GM12878 (cell line): Measurements from ENCODE around the gene CNN2. TPM values are rescaled to one million over a fixed set of nuclear protein-coding genes. Genes with fewer than 3 reads are reported as not detected.

ENCODE experiments used
- BACH1 ChIP-seq: fragments of 450-650 bp; IDR thresholded peaks from 2 replicates; pipeline ENCODE4 v1.6.1; 2017; ENCODE audit warnings: mild to moderate bottlenecking, borderline replicate concordance
- BHLHE40 ChIP-seq, 2 experiments: fragments of 450-650 bp in 1 of 2; IDR thresholded peaks; 2 replicates each; pipeline ENCODE4 v1.6.1; 2011 to 2017; ENCODE audit warnings: low read depth in 2 of 2, borderline replicate concordance in 1 of 2, improper control_type of control experiment in 1 of 2, low read length in 1 of 2, mild to moderate bottlenecking in 1 of 2
- CTCF ChIP-seq, 3 experiments: IDR thresholded peaks in 2 of 3; conservative IDR thresholded peaks in 1 of 3; 2 replicates each; pipeline ENCODE4 v1.5.1; 2011; ENCODE audit warnings: low read depth in 3 of 3, low read length in 3 of 3, mild to moderate bottlenecking in 3 of 3, control low read depth in 2 of 3, moderate library complexity in 2 of 3, inconsistent platforms in 1 of 3, mixed read lengths in 1 of 3; ENCODE audit not compliant: control insufficient read depth in 2 of 3, insufficient read depth in 1 of 3; ENCODE audit errors: extremely low read depth in 1 of 3
- DPF2 ChIP-seq: fragments of 450-650 bp; IDR thresholded peaks from 2 replicates; pipeline ENCODE4 v1.6.1; 2017; ENCODE audit warnings: mild to moderate bottlenecking
- EP300 ChIP-seq, 2 experiments: fragments of 150-350 bp in 1 of 2; IDR thresholded peaks; 2 replicates each; pipeline ENCODE4 v1.6.1; 2011 to 2012; ENCODE audit warnings: low read depth in 2 of 2, low read length in 2 of 2, borderline replicate concordance in 1 of 2, improper control_type of control experiment in 1 of 2, inconsistent platforms in 1 of 2; ENCODE audit not compliant: control insufficient read depth in 1 of 2
- FOXM1 ChIP-seq: IDR thresholded peaks from 2 replicates; pipeline ENCODE4 v1.6.1; 2012; ENCODE audit warnings: low read depth, mild to moderate bottlenecking, inconsistent platforms, low read length, moderate library complexity
- GATAD2B ChIP-seq: fragments of 450-650 bp; conservative IDR thresholded peaks from 2 replicates; pipeline ENCODE4 v1.6.1; 2017; ENCODE audit warnings: low read depth, mild to moderate bottlenecking, moderate library complexity
- HDAC2 ChIP-seq: fragments of 200-600 bp; sonication (generic); IDR thresholded peaks from 2 replicates; pipeline ENCODE4 v1.6.1; 2017
- IKZF1 ChIP-seq: fragments of 450-650 bp; conservative IDR thresholded peaks from 2 replicates; pipeline ENCODE4 v1.6.1; 2017; ENCODE audit warnings: antibody characterized with exemption, mild to moderate bottlenecking
- IRF5 ChIP-seq: fragments of 450-650 bp; IDR thresholded peaks from 2 replicates; pipeline ENCODE4 v1.6.1; 2017; ENCODE audit warnings: borderline replicate concordance
- LARP7 ChIP-seq: fragments of 450-650 bp; IDR thresholded peaks from 2 replicates; pipeline ENCODE4 v1.6.1; 2017; ENCODE audit warnings: mild to moderate bottlenecking
- MAX ChIP-seq: IDR thresholded peaks from 2 replicates; pipeline ENCODE4 v1.6.1; 2012; ENCODE audit warnings: low read depth, low read length, improper control_type of control experiment
- MTA2 ChIP-seq: fragments of 450-650 bp; IDR thresholded peaks from 2 replicates; pipeline ENCODE4 v1.6.1; 2016; ENCODE audit warnings: low read depth, mild to moderate bottlenecking, moderate library complexity
- MYC ChIP-seq: IDR thresholded peaks from 2 replicates; pipeline ENCODE4 v1.6.1; 2011; ENCODE audit warnings: mild to moderate bottlenecking, low read length, moderate library complexity, inconsistent platforms; ENCODE audit not compliant: insufficient read depth, insufficient replicate concordance, insufficient read length, severe bottlenecking
- NRF1 ChIP-seq: conservative IDR thresholded peaks from 2 replicates; pipeline ENCODE4 v1.6.1; 2011; ENCODE audit warnings: mild to moderate bottlenecking, low read depth, low read length, improper control_type of control experiment
- PAX5 ChIP-seq: IDR thresholded peaks from 2 replicates; pipeline ENCODE4 v1.6.1; 2011; ENCODE audit warnings: low read depth, low read length, borderline replicate concordance
- RAD21 ChIP-seq: IDR thresholded peaks from 2 replicates; pipeline ENCODE4 v1.6.1; 2011; ENCODE audit warnings: mild to moderate bottlenecking, low read depth, low read length, moderate library complexity; ENCODE audit not compliant: insufficient read depth
- SMARCA5 ChIP-seq: fragments of 450-650 bp; IDR thresholded peaks from 2 replicates; pipeline ENCODE4 v1.6.1; 2017; ENCODE audit warnings: mild to moderate bottlenecking
- SMC3 ChIP-seq: IDR thresholded peaks from 2 replicates; pipeline ENCODE4 v1.6.1; 2011; ENCODE audit warnings: low read length, improper control_type of control experiment, borderline replicate concordance
- SREBF2 ChIP-seq: IDR thresholded peaks from 2 replicates; pipeline ENCODE4 v1.6.1; 2012; ENCODE audit warnings: mild to moderate bottlenecking, low read length
- STAT1 ChIP-seq: fragments of 450-650 bp; conservative IDR thresholded peaks from 2 replicates; pipeline ENCODE4 v1.6.1; 2014; ENCODE audit warnings: antibody characterized with exemption, mild to moderate bottlenecking
- TCF7 ChIP-seq: IDR thresholded peaks from 2 replicates; pipeline ENCODE4 v1.6.1; 2014; ENCODE audit warnings: antibody characterized with exemption, borderline replicate concordance
- ZZZ3 ChIP-seq: IDR thresholded peaks from 2 replicates; pipeline ENCODE4 v1.6.1; 2011; ENCODE audit warnings: low read depth; ENCODE audit not compliant: control insufficient read depth, insufficient read length
- polyA plus RNA-seq, 11 experiments: library from polyadenylated mRNA; depleted of rRNA in 4 of 11; unstranded in 6 of 11; stranded (reverse) in 5 of 11; fragments of >200 nt; fragmentation: Nextera tagmentation in 4 of 11; fragmentation: Illumina TruSeq in 1 of 11; extraction: Ambion mirVana in 4 of 11; extraction: Trizol in 1 of 11; gene quantifications; 1 replicate in 1 of 11; 2 replicates in 10 of 11; pipeline versions ENCODE4 v1.2.1 to v1.2.3, GENCODE V29; 2011 to 2016; ENCODE audit warnings: inconsistent platforms in 2 of 11, missing spikeins in 2 of 11, low read depth in 1 of 11
- total RNA-seq, 4 experiments: library from RNA; depleted of rRNA in 3 of 4; stranded (reverse); fragments of >200 nt in 3 of 4; fragmentation: Illumina TruSeq in 1 of 4; extraction: Trizol in 1 of 4; gene quantifications; 2 replicates each; pipeline versions ENCODE4 v1.2.1 to v1.2.3, GENCODE V29; 2013 to 2021

The CNN2 gene
- total and polyA plus RNA-seq, 10 of the 15 experiments (the other 5 are each of a cell fraction or from before 2014, with no cell fraction given): 34.7 to 311 (median 172) TPM

GRCh38 chr19:1064661-1065605 lies 38.5 kb downstream of the CNN2 start (continued):
- TF ChIP-seq IRF5 (no peak), GATAD2B (peak; percentile 84), ZZZ3 (no peak), HDAC2 (peak; percentile 83; the same call in 1 of the 2 replicates), LARP7 (0 out of 2 replicates have a peak, but pooled peaks have one; percentile 36), FOXM1 (no peak), SREBF2 (no peak), IKZF1 (peak; percentile 69), BHLHE40 (IDR thresholded peaks at IDR 0.05; ENCODE audit: borderline replicate concordance in 1 of 2, low read depth in 2 of 2, low read length in 1 of 2) (peak; percentile 54 to 78; a peak in 3 of 4 replicates), MTA2 (no peak), EP300 (IDR thresholded peaks at IDR 0.05; ENCODE audit: borderline replicate concordance in 1 of 2, control insufficient read depth in 1 of 2, low read depth in 2 of 2, low read length in 2 of 2) (no peak; a peak in 1 of 4 replicates), SMC3 (peak; percentile 33; the same call in 1 of the 2 replicates), DPF2 (0 out of 2 replicates have a peak, but pooled peaks have one; percentile 50), BACH1 (0 out of 2 replicates have a peak, but pooled peaks have one; percentile 11), MYC (peak; percentile 53), MAX (peak; percentile 92), PAX5 (no peak), SMARCA5 (peak; percentile 88; the same call in 1 of the 2 replicates), NRF1 (0 out of 2 replicates have a peak, but pooled peaks have one; percentile 33), CTCF (IDR thresholded peaks at IDR 0.05 in 2 of 3, conservative IDR thresholded peaks at IDR 0.05 in 1 of 3; ENCODE audit: control insufficient read depth in 2 of 3, extremely low read depth in 1 of 3, insufficient read depth in 1 of 3, low read depth in 3 of 3, low read length in 3 of 3) (peak; percentile 73 to 85 (median 82)), TCF7 (no peak), STAT1 (0 out of 2 replicates have a peak, but pooled peaks have one; percentile 33), RAD21 (peak; percentile 54)
